ENCODE data around the gene SOD1.

DNA sequence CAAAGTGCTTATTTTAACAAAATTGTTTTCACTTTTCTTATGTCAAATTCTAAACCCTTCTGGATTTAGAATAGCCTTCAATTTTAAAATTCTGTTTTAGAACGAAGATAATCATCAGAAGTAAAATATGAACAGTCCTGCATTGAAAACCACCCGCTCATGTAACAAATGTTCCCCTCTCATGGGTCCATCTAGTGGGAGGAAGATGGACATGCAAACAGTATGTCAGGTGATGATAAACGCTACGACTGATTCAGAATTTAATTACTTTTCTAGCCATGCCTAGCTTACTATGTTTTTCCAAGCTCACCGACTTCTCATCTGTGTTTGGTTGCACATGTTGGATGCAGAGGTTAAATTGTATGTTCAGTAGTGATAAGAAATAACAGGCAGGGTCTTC is 23.5 kb downstream of the SOD1 start:
- TF ChIP-seq, protein P1, sequence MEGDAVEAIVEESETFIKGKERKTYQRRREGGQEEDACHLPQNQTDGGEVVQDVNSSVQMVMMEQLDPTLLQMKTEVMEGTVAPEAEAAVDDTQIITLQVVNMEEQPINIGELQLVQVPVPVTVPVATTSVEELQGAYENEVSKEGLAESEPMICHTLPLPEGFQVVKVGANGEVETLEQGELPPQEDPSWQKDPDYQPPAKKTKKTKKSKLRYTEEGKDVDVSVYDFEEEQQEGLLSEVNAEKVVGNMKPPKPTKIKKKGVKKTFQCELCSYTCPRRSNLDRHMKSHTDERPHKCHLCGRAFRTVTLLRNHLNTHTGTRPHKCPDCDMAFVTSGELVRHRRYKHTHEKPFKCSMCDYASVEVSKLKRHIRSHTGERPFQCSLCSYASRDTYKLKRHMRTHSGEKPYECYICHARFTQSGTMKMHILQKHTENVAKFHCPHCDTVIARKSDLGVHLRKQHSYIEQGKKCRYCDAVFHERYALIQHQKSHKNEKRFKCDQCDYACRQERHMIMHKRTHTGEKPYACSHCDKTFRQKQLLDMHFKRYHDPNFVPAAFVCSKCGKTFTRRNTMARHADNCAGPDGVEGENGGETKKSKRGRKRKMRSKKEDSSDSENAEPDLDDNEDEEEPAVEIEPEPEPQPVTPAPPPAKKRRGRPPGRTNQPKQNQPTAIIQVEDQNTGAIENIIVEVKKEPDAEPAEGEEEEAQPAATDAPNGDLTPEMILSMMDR (CRISPR knock-in tag; IDR thresholded peaks at IDR 0.05): no peak
- TF ChIP-seq, protein P2, sequence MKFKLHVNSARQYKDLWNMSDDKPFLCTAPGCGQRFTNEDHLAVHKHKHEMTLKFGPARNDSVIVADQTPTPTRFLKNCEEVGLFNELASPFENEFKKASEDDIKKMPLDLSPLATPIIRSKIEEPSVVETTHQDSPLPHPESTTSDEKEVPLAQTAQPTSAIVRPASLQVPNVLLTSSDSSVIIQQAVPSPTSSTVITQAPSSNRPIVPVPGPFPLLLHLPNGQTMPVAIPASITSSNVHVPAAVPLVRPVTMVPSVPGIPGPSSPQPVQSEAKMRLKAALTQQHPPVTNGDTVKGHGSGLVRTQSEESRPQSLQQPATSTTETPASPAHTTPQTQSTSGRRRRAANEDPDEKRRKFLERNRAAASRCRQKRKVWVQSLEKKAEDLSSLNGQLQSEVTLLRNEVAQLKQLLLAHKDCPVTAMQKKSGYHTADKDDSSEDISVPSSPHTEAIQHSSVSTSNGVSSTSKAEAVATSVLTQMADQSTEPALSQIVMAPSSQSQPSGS (CRISPR knock-in tag; IDR thresholded peaks at IDR 0.05): no peak
- TF ChIP-seq, protein P3, sequence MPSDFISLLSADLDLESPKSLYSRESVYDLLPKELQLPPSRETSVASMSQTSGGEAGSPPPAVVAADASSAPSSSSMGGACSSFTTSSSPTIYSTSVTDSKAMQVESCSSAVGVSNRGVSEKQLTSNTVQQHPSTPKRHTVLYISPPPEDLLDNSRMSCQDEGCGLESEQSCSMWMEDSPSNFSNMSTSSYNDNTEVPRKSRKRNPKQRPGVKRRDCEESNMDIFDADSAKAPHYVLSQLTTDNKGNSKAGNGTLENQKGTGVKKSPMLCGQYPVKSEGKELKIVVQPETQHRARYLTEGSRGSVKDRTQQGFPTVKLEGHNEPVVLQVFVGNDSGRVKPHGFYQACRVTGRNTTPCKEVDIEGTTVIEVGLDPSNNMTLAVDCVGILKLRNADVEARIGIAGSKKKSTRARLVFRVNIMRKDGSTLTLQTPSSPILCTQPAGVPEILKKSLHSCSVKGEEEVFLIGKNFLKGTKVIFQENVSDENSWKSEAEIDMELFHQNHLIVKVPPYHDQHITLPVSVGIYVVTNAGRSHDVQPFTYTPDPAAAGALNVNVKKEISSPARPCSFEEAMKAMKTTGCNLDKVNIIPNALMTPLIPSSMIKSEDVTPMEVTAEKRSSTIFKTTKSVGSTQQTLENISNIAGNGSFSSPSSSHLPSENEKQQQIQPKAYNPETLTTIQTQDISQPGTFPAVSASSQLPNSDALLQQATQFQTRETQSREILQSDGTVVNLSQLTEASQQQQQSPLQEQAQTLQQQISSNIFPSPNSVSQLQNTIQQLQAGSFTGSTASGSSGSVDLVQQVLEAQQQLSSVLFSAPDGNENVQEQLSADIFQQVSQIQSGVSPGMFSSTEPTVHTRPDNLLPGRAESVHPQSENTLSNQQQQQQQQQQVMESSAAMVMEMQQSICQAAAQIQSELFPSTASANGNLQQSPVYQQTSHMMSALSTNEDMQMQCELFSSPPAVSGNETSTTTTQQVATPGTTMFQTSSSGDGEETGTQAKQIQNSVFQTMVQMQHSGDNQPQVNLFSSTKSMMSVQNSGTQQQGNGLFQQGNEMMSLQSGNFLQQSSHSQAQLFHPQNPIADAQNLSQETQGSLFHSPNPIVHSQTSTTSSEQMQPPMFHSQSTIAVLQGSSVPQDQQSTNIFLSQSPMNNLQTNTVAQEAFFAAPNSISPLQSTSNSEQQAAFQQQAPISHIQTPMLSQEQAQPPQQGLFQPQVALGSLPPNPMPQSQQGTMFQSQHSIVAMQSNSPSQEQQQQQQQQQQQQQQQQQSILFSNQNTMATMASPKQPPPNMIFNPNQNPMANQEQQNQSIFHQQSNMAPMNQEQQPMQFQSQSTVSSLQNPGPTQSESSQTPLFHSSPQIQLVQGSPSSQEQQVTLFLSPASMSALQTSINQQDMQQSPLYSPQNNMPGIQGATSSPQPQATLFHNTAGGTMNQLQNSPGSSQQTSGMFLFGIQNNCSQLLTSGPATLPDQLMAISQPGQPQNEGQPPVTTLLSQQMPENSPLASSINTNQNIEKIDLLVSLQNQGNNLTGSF (CRISPR knock-in tag; IDR thresholded peaks at IDR 0.05): no peak
- TF ChIP-seq MTA1 (CRISPR knock-in tag; IDR thresholded peaks at IDR 0.05; ENCODE audit: borderline replicate concordance) (no peak), POLR2AphosphoS5 (IDR thresholded peaks at IDR 0.05; ENCODE audit: low read depth, low read length) (no peak)
- TF ChIP-seq, protein P4, sequence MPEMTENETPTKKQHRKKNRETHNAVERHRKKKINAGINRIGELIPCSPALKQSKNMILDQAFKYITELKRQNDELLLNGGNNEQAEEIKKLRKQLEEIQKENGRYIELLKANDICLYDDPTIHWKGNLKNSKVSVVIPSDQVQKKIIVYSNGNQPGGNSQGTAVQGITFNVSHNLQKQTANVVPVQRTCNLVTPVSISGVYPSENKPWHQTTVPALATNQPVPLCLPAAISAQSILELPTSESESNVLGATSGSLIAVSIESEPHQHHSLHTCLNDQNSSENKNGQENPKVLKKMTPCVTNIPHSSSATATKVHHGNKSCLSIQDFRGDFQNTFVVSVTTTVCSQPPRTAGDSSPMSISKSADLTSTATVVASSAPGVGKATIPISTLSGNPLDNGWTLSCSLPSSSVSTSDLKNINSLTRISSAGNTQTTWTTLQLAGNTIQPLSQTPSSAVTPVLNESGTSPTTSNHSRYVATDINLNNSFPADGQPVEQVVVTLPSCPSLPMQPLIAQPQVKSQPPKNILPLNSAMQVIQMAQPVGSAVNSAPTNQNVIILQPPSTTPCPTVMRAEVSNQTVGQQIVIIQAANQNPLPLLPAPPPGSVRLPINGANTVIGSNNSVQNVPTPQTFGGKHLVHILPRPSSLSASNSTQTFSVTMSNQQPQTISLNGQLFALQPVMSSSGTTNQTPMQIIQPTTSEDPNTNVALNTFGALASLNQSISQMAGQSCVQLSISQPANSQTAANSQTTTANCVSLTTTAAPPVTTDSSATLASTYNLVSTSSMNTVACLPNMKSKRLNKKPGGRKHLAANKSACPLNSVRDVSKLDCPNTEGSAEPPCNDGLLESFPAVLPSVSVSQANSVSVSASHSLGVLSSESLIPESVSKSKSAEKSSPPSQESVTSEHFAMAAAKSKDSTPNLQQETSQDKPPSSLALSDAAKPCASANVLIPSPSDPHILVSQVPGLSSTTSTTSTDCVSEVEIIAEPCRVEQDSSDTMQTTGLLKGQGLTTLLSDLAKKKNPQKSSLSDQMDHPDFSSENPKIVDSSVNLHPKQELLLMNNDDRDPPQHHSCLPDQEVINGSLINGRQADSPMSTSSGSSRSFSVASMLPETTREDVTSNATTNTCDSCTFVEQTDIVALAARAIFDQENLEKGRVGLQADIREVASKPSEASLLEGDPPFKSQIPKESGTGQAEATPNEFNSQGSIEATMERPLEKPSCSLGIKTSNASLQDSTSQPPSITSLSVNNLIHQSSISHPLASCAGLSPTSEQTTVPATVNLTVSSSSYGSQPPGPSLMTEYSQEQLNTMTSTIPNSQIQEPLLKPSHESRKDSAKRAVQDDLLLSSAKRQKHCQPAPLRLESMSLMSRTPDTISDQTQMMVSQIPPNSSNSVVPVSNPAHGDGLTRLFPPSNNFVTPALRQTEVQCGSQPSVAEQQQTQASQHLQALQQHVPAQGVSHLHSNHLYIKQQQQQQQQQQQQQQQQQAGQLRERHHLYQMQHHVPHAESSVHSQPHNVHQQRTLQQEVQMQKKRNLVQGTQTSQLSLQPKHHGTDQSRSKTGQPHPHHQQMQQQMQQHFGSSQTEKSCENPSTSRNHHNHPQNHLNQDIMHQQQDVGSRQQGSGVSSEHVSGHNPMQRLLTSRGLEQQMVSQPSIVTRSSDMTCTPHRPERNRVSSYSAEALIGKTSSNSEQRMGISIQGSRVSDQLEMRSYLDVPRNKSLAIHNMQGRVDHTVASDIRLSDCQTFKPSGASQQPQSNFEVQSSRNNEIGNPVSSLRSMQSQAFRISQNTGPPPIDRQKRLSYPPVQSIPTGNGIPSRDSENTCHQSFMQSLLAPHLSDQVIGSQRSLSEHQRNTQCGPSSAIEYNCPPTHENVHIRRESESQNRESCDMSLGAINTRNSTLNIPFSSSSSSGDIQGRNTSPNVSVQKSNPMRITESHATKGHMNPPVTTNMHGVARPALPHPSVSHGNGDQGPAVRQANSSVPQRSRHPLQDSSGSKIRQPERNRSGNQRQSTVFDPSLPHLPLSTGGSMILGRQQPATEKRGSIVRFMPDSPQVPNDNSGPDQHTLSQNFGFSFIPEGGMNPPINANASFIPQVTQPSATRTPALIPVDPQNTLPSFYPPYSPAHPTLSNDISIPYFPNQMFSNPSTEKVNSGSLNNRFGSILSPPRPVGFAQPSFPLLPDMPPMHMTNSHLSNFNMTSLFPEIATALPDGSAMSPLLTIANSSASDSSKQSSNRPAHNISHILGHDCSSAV (CRISPR knock-in tag; IDR thresholded peaks at IDR 0.05; ENCODE audit: borderline replicate concordance): no peak
